Tibial nerve (tissue), 4 donors: ENCODE results near the gene CACNA1E. TPM values are rescaled to one million over a fixed set of nuclear protein-coding genes. Genes with fewer than 3 reads are reported as not detected.

Source experiments
- DNase-seq, 2 donors: peaks; one replicate each; pipeline ENCODE4 v3.0.0-alpha.2; 2019; ENCODE audit warnings: low spot score in 2 of 2
- H3K27ac ChIP-seq, 4 donors: fragments of 200-600 bp; sonication (generic) in 3 of 4; one replicate each; pipeline ENCODE4 v1.5.1; 2017 to 2019; ENCODE audit warnings: mild to moderate bottlenecking in 1 of 4
- H3K27me3 ChIP-seq, 2 donors: fragments of 200-600 bp; sonication (generic) in 1 of 2; one replicate each; pipeline versions ENCODE4 v1.5.1 to v1.6.0; 2017 to 2019
- H3K36me3 ChIP-seq, 3 donors: fragments of 200-600 bp; sonication (generic); one replicate each; pipeline ENCODE4 v1.5.1; 2018 to 2019
- H3K4me1 ChIP-seq, 4 donors: fragments of 200-600 bp; sonication (generic) in 3 of 4; one replicate each; pipeline ENCODE4 v1.5.1; 2017 to 2019
- H3K4me3 ChIP-seq, 4 donors: fragments of 200-600 bp; sonication (generic) in 3 of 4; one replicate each; pipeline ENCODE4 v1.5.1; 2017 to 2019; ENCODE audit warnings: mild to moderate bottlenecking in 1 of 4, moderate library complexity in 1 of 4
- H3K9me3 ChIP-seq, 4 donors: fragments of 200-600 bp; sonication (generic) in 3 of 4; one replicate each; pipeline ENCODE4 v1.5.1; 2017 to 2019
- EP300 ChIP-seq, 2 donors: sonication (generic); formaldehyde crosslinking; IDR thresholded peaks; one replicate each; pipeline ENCODE4 v1.6.1; 2017; ENCODE audit warnings: antibody characterized with exemption in 2 of 2, mild to moderate bottlenecking in 1 of 2
- POLR2A ChIP-seq, 2 donors: fragments of 450-650 bp; IDR thresholded peaks; one replicate each; pipeline ENCODE4 v1.6.1; 2017; ENCODE audit warnings: antibody characterized with exemption in 2 of 2, mild to moderate bottlenecking in 2 of 2, moderate library complexity in 2 of 2
- whole genome bisulfite sequencing, 2 donors: methylation state at CpG; one replicate each; pipeline ENCODE4 v1.1.5; 2018; 5-methylcytosine and 5-hydroxymethylcytosine counted together
- total RNA-seq, 4 donors: library from RNA; depleted of rRNA; stranded (reverse); fragments of >200 nt; gene quantifications; one replicate each; pipeline ENCODE4 v1.1.0, GENCODE V29; 2016
- TF ChIP-seq, protein P1 (sequence below), 5 experiments: fragments of 200-600 bp in 3 of 5; fragments of 450-650 bp in 2 of 5; sonication (generic) in 3 of 5; IDR thresholded peaks; one replicate each; pipeline ENCODE4 v1.5.1; 2016 to 2019; ENCODE audit warnings: antibody characterized with exemption in 5 of 5, mild to moderate bottlenecking in 3 of 5, moderate library complexity in 2 of 5

Gene CACNA1E
- total RNA-seq, 4 donors from 2014 or later, result not detected

DNA sequence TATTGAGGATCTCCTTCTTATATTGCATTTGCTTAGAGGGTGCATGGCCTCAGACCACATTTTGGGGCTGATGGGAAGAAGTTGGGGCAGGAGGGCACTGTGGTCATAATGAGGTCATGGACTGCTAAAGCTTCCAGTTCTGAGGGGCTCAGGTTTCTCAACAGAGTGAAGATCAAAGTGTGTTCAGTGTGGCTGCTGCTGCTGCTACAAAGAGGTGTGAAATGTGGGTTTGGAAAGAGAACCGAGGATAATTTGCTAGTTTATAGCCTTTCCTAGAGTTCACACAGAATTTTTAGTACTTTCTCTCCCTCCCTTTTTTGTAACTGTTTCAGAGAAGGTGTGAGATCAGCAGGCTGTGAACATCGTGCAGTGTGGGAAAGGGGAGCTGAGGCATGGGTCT, 73.3 kb downstream of the CACNA1E start:
- Histone ChIP-seq H3K4me1 (no peaks in the 10 kb centered on the region), H3K36me3 (no peaks in the 10 kb centered on the region), H3K4me3 (no peak overlapping the region), H3K27ac (no peak overlapping the region), H3K27me3 (no peaks in the 10 kb centered on the region), H3K9me3 (no peaks in the 10 kb centered on the region)
- TF ChIP-seq EP300 (IDR thresholded peaks at IDR 0.05), result no peak
- no peak for TF ChIP-seq POLR2A (IDR thresholded peaks at IDR 0.05)
- TF ChIP-seq, protein P1, sequence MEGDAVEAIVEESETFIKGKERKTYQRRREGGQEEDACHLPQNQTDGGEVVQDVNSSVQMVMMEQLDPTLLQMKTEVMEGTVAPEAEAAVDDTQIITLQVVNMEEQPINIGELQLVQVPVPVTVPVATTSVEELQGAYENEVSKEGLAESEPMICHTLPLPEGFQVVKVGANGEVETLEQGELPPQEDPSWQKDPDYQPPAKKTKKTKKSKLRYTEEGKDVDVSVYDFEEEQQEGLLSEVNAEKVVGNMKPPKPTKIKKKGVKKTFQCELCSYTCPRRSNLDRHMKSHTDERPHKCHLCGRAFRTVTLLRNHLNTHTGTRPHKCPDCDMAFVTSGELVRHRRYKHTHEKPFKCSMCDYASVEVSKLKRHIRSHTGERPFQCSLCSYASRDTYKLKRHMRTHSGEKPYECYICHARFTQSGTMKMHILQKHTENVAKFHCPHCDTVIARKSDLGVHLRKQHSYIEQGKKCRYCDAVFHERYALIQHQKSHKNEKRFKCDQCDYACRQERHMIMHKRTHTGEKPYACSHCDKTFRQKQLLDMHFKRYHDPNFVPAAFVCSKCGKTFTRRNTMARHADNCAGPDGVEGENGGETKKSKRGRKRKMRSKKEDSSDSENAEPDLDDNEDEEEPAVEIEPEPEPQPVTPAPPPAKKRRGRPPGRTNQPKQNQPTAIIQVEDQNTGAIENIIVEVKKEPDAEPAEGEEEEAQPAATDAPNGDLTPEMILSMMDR (IDR thresholded peaks at IDR 0.05), result no peak
- 8 to 15% methylated on average over 2 of the region's 2 CpGs for WGBS, 2 donors
- no peak for DNase-seq

GRCh38 chr1:181557313-181557712, 74.0 kb downstream of the CACNA1E start:
- Histone ChIP-seq H3K27ac (no peak overlapping the region), H3K4me3 (no peak overlapping the region), H3K9me3 (no peaks in the 10 kb centered on the region), H3K27me3 (no peaks in the 10 kb centered on the region), H3K36me3 (no peaks in the 10 kb centered on the region), H3K4me1 (no peaks in the 10 kb centered on the region)
- DNase-seq, result no peak
- 34 to 40% methylated on average over 4 of the region's 4 CpGs for WGBS, 2 donors
- TF ChIP-seq, protein P1 (IDR thresholded peaks at IDR 0.05), result no peak
- TF ChIP-seq EP300 (IDR thresholded peaks at IDR 0.05) (no peak), POLR2A (IDR thresholded peaks at IDR 0.05) (no peak)

DNA sequence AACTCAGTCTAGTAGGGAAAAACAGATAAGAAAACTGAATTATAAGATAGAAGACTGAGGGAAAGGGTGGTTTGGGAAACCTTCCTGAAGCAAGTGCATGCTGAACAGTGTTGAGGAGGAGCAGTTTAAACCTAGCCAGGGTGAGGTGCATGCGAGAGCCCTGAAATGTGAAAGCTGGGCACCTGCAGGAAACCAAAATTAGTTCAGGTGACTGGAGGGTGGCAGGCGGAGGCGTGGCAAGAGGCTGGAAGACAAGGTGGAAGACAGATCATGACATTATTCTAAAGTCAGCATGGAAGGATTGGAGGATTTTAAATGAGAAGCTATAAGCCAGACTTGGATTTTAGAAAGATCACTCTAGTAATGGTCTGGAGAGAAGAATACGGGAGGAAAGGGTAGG, 75.1 kb downstream of the CACNA1E start:
- H3K36me3 ChIP-seq, result no peaks in the 10 kb centered on the region
- 91 to 92% methylated on average over 4 of the region's 4 CpGs for WGBS, 2 donors

DNA sequence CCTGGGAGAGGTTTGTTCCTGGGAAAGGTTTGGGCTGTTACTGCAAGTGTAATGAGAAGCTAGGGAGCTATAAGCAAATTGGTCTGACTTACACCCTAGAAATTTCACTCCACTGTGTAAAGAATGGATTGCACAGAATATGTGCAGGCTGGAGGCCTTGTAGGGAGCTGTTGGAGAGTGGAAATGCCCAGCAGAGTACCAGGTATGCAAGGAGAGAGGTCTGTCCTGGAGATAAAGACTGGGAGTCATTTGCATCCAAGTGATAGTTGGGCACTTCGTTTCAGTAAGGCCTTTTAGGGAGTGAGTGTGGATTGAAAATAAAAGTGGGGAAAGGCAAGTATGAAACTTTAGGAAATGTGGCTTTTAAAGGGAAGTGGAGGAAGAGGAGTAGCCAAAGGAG, 75.8 kb downstream of the CACNA1E start:
- Histone ChIP-seq H3K4me1 (no peaks in the 10 kb centered on the region), H3K27me3 (no peaks in the 10 kb centered on the region), H3K27ac (no peak overlapping the region), H3K4me3 (no peak overlapping the region), H3K36me3 (no peaks in the 10 kb centered on the region), H3K9me3 (no peaks in the 10 kb centered on the region)
- WGBS, 2 donors, result 0 to 29% methylated on average over 1 of the region's 1 CpG
- DNase-seq, result no peak
- TF ChIP-seq, protein P1 (IDR thresholded peaks at IDR 0.05), result no peak
- TF ChIP-seq POLR2A (IDR thresholded peaks at IDR 0.05), result no peak

More for the DNA sequence above, 75.1 kb downstream of the CACNA1E start:
- no peaks in the 10 kb centered on the region for H3K27me3 ChIP-seq
- H3K27ac ChIP-seq, result no peak overlapping the region
- no peak overlapping the region for H3K4me3 ChIP-seq
- no peak for DNase-seq
- no peaks in the 10 kb centered on the region for H3K4me1 ChIP-seq
- no peaks in the 10 kb centered on the region for H3K9me3 ChIP-seq
- no peak for TF ChIP-seq EP300 (IDR thresholded peaks at IDR 0.05)
- TF ChIP-seq, protein P1 (IDR thresholded peaks at IDR 0.05), result no peak
- no peak for TF ChIP-seq POLR2A (IDR thresholded peaks at IDR 0.05)

GRCh38 chr1:181562395-181562794, 79.1 kb downstream of the CACNA1E start:
- TF ChIP-seq, protein P1 (IDR thresholded peaks at IDR 0.05), result no peak
- TF ChIP-seq EP300 (IDR thresholded peaks at IDR 0.05), result no peak
- no peak for TF ChIP-seq POLR2A (IDR thresholded peaks at IDR 0.05)
- Histone ChIP-seq H3K9me3 (no peaks in the 10 kb centered on the region), H3K27ac (no peak overlapping the region), H3K4me3 (no peak overlapping the region), H3K4me1 (no peaks in the 10 kb centered on the region), H3K36me3 (no peaks in the 10 kb centered on the region), H3K27me3 (no peaks in the 10 kb centered on the region)
- 81 to 86% methylated on average over 4 of the region's 4 CpGs for WGBS, 2 donors
- DNase-seq, result no peak
